ENCODE measurements around the gene LENEP.

LENEP gene

DNA sequence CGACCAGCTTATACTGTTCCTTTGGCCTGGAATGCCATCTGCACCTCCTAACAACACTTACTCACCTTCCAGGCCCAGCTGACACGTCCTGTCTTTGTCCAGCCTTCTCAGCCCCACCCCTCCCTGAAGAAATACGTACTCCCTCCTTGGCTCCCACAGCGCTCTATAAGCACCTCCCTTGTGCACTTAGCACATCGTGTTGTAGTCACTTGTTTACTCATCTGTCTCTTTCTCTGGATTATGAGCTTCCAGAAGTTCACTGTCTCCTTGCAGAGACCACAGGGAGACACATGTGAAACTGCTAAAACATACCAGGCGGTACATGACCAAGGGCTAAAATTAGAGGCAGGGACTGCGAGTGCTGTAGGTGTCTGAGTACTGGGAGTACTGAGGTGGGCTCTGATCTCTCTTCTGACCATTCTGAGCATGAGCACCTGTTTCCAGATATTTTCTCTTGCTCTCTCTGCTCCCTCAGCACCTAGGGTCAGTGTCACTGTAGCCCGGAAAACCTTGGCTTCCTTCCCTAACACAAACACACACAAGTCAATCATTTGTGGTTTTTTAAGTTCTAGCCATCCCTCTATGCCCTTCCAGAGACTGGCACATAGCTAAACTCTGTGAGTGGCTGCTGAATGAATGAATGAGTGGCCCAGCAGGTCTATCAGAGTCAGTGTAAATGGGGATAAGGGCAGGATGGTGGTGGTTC is 45.4 kb downstream of the LENEP start:
- Mint-ChIP-seq H3K27me3 (peaks cover 9% of the 10 kb centered on the region), H3K4me1 (peaks cover 3% of the 10 kb centered on the region), H3K27ac (no peak overlapping the region), H3K36me3 (no peaks in the 10 kb centered on the region), H3K9me3 (no peaks in the 10 kb centered on the region), H3K4me3 (no peak overlapping the region)
- ATAC-seq (ENCODE audit: low read depth) (no peak), DNase-seq (ENCODE audit: low spot score in 2 of 2) (no peak)

- Mint-ChIP-seq H3K36me3 (no peaks in the 10 kb centered on the region), H3K27me3 (peaks cover 7% of the 10 kb centered on the region), H3K27ac (no peak overlapping the region), H3K4me1 (peaks cover 3% of the 10 kb centered on the region), H3K4me3 (no peak overlapping the region), H3K9me3 (no peaks in the 10 kb centered on the region)
- no peak for DNase-seq (ENCODE audit: low spot score in 2 of 2)
- no peak for ATAC-seq (ENCODE audit: low read depth)
These were observed 45.9 kb downstream of the LENEP start for GRCh38 chr1:155039308-155039669.

GRCh38 chr1:155040358-155041093 is 47.1 kb downstream of the LENEP start:
- DNase-seq (ENCODE audit: low spot score in 2 of 2) = no peak
- Mint-ChIP-seq H3K27ac (no peak overlapping the region), H3K4me3 (no peak overlapping the region), H3K36me3 (no peaks in the 10 kb centered on the region), H3K9me3 (no peaks in the 10 kb centered on the region), H3K27me3 (peaks cover 7% of the 10 kb centered on the region), H3K4me1 (peaks cover 11% of the 10 kb centered on the region)
- ATAC-seq (ENCODE audit: low read depth) = no peak

DNA sequence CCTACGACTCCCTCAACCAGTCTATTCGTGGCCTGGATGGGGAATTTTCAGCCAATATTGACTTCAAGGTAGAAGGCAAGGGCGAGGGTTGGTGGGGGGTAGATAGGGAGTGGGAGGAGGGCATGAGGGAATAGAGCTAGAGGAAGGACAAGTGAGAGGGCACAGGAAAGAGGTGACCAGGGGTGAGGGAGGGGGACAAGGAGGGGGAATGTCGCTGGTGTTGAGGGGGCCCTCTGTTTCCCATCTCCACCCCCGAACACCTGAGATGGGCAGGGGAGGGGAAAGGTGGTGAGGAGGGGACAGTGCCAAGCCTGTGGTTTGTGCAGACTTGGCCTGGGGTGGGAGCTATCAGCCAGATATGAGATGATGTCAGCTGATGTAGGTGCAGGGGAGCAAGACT is 49.4 kb downstream of the LENEP start:
- H3K36me3 Mint-ChIP-seq = no peaks in the 10 kb centered on the region
- ATAC-seq (ENCODE audit: low read depth) (no peak), DNase-seq (ENCODE audit: low spot score in 2 of 2) (no peak)
- no peaks in the 10 kb centered on the region for H3K9me3 Mint-ChIP-seq
- no peak overlapping the region for H3K4me3 Mint-ChIP-seq
- H3K27me3 Mint-ChIP-seq = peaks cover 7% of the 10 kb centered on the region
- peaks cover 11% of the 10 kb centered on the region for H3K4me1 Mint-ChIP-seq
- H3K27ac Mint-ChIP-seq = no peak overlapping the region

GRCh38 chr1:155043301-155043702 is 49.9 kb downstream of the LENEP start:
- no peaks in the 10 kb centered on the region for H3K9me3 Mint-ChIP-seq
- DNase-seq (ENCODE audit: low spot score in 2 of 2) (no peak), ATAC-seq (ENCODE audit: low read depth) (no peak)
- H3K27ac Mint-ChIP-seq = no peak overlapping the region
- H3K4me3 Mint-ChIP-seq = no peak overlapping the region
- H3K27me3 Mint-ChIP-seq = peaks cover 4% of the 10 kb centered on the region
- H3K36me3 Mint-ChIP-seq = no peaks in the 10 kb centered on the region
- H3K4me1 Mint-ChIP-seq = peaks cover 11% of the 10 kb centered on the region

DNA sequence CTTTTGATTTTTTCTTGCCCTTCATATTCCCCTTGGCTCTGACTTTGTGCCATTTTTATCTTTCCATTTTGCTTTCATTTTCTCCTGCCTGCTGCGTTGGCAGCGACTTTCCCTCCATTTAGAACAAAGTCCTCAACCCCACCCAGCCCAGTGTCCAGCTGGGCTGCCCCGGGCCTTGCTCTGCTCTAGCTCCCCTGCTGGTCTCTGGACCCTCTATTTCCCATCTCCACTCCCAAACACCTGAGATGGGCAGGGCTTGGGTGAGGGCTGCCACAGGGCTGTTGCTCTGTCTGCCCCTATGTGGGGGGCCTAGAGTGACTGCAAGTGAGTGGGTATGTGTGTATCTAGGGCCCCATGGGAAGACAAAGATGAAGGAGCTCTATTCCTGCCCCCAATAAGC is 50.4 kb downstream of the LENEP start:
- H3K4me1 Mint-ChIP-seq = peaks cover 8% of the 10 kb centered on the region
- H3K27me3 Mint-ChIP-seq = peaks cover 2% of the 10 kb centered on the region
- DNase-seq (ENCODE audit: low spot score in 2 of 2) = no peak
- no peaks in the 10 kb centered on the region for H3K36me3 Mint-ChIP-seq
- no peak overlapping the region for H3K4me3 Mint-ChIP-seq
- H3K9me3 Mint-ChIP-seq = no peaks in the 10 kb centered on the region
- H3K27ac Mint-ChIP-seq = no peak overlapping the region
- ATAC-seq (ENCODE audit: low read depth) = no peak
